ENCODE results near the gene FAM171A2.
"Not testable (repeated sequence)": the region's sequence is repeated elsewhere in the genome, so short reads cannot be mapped to it uniquely, and the experiment has no call there.

FAM171A2 gene

GRCh38 chr17:44351464-44351863 is 12.2 kb downstream of the FAM171A2 start:
- Histone ChIP-seq H3K36me3 (ENCODE audit: insufficient read depth, low read length) (peaks cover 16% of the 10 kb centered on the region), H3K9me3 (ENCODE audit: insufficient read depth, low read depth, low read length) (no peaks in the 10 kb centered on the region), H3K27ac (ENCODE audit: low read depth, low read length) (no peak overlapping the region), H3K27me3 (ENCODE audit: insufficient read depth, low read length) (no peaks in the 10 kb centered on the region), H3K4me3 (ENCODE audit: low read length) (no peak overlapping the region), H3K9ac (ENCODE audit: low read depth, low read length) (no peak overlapping the region), H3K4me1 (ENCODE audit: insufficient read depth, low read length) (no peaks in the 10 kb centered on the region)
- WGBS = 94% methylated on average over 8 of the region's 8 CpGs

DNA sequence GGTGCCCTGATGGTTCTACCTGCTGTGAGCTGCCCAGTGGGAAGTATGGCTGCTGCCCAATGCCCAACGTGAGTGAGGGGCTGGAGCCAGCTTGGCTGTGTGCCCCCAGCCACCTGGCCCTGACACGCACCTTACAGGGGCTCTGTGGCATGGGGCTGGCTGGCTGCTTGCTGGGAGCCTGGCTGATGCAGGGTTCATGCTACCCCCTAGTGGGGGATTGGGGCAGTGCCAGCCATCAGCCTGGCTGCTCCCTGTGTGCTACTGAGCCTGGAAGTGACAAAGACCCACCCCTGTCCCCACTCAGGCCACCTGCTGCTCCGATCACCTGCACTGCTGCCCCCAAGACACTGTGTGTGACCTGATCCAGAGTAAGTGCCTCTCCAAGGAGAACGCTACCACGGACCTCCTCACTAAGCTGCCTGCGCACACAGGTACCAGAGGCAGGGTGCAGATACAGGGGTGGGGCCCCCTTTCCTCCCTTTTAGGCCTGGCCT is 12.9 kb downstream of the FAM171A2 start:
- H3K4me1 ChIP-seq (ENCODE audit: insufficient read depth, low read length) = no peaks in the 10 kb centered on the region; the same call in 1 of the 2 replicates
- H3K27me3 ChIP-seq (ENCODE audit: insufficient read depth, low read length) = no peaks in the 10 kb centered on the region
- 81% methylated on average over 6 of the region's 6 CpGs for WGBS

DNA sequence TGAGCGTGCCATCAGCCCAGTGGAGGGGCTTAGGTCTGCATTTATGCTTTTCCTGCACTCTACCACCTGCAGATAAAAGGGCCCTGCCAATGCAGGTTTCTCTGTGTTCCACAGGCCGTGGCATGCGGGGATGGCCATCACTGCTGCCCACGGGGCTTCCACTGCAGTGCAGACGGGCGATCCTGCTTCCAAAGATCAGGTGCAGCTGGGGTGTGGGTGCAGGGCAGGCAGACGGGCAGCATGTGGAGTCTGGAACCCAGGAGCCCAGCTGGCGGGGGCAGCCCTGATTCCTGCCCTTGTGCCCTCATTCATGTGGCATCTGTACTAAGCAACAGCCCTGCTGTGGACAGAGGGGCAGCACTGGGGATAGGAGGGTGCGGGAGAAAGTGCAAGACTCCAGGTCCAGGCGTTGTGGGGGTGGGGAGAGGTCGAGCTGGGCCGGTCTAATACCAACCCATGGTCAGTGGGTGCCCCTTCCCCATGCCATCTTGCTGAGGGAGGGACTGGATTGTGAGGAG is 14.0 kb downstream of the FAM171A2 start:
- 91% methylated on average over 12 of the region's 12 CpGs for WGBS
- Histone ChIP-seq H3K4me1 (ENCODE audit: insufficient read depth, low read length) (no peaks in the 10 kb centered on the region; the same call in 1 of the 2 replicates), H3K4me3 (ENCODE audit: low read length) (no peak overlapping the region), H3K9ac (ENCODE audit: low read depth, low read length) (no peak overlapping the region), H3K27me3 (ENCODE audit: insufficient read depth, low read length) (no peaks in the 10 kb centered on the region), H3K9me3 (ENCODE audit: insufficient read depth, low read depth, low read length) (no peaks in the 10 kb centered on the region), H3K27ac (ENCODE audit: low read depth, low read length) (no peak overlapping the region), H3K36me3 (ENCODE audit: insufficient read depth, low read length) (peaks cover 14% of the 10 kb centered on the region)

More for the DNA sequence above, 12.9 kb downstream of the FAM171A2 start:
- no peak overlapping the region for H3K9ac ChIP-seq (ENCODE audit: low read depth, low read length)
- H3K4me3 ChIP-seq (ENCODE audit: low read length) = no peak overlapping the region
- H3K36me3 ChIP-seq (ENCODE audit: insufficient read depth, low read length) = peaks cover 14% of the 10 kb centered on the region
- no peak overlapping the region for H3K27ac ChIP-seq (ENCODE audit: low read depth, low read length)
- no peaks in the 10 kb centered on the region for H3K9me3 ChIP-seq (ENCODE audit: insufficient read depth, low read depth, low read length)

DNA sequence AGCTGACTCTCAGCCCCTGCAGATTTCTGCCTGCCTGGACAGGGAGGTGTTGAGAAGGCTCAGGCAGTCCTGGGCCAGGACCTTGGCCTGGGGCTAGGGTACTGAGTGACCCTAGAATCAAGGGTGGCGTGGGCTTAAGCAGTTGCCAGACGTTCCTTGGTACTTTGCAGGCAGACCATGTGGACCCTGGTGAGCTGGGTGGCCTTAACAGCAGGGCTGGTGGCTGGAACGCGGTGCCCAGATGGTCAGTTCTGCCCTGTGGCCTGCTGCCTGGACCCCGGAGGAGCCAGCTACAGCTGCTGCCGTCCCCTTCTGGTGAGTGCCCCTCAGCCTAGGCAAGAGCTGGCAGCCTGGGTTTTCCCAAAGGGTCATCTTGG is 14.7 kb downstream of the FAM171A2 start:
- no peaks in the 10 kb centered on the region; the same call in 1 of the 2 replicates for H3K4me1 ChIP-seq (ENCODE audit: insufficient read depth, low read length)
- no peak overlapping the region for H3K27ac ChIP-seq (ENCODE audit: low read depth, low read length)
- H3K4me3 ChIP-seq (ENCODE audit: low read length) = no peak overlapping the region
- peaks cover 14% of the 10 kb centered on the region for H3K36me3 ChIP-seq (ENCODE audit: insufficient read depth, low read length)
- H3K9ac ChIP-seq (ENCODE audit: low read depth, low read length) = no peak overlapping the region
- H3K27me3 ChIP-seq (ENCODE audit: insufficient read depth, low read length) = no peaks in the 10 kb centered on the region
- WGBS = 92% methylated on average over 6 of the region's 6 CpGs
- H3K9me3 ChIP-seq (ENCODE audit: insufficient read depth, low read depth, low read length) = no peaks in the 10 kb centered on the region

DNA sequence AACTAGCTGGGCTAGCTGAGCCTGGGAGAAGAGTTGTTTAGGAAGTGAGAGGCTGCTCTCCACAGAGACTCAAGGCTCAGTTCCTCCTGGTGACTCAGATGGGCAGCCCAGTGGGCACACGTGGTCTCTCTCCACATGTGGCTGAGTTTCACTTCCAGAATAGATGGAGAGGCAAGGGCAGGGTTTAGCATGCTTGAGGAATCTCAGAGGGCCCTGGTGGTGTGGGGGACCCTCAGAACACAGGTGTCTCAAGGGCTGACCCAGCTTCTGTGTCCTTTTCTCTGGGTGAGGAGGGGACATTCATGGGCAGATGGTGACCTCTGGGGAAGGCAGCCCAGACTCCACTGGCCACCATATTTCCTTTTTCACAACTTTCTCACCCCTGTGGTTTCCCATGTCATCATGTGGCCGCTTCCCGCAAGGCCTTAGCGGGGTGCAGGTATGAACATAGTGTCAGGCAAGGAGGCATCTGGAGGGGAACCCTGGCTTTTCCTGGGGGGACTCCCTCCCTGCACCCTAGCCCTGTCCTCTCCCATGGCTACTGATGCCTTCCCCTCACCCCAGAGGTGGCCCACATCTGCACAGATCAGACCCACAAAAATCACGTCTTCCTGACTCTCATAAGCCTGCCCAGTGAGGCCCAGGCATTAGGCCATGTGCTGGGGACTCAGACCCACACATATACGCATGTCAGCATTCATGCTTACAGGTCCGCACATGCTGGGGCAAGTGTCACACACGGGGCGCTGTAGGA is 15.2 kb downstream of the FAM171A2 start:
- Histone ChIP-seq H3K36me3 (ENCODE audit: insufficient read depth, low read length) (peaks cover 14% of the 10 kb centered on the region), H3K4me3 (ENCODE audit: low read length) (no peak overlapping the region), H3K9ac (ENCODE audit: low read depth, low read length) (no peak overlapping the region), H3K9me3 (ENCODE audit: insufficient read depth, low read depth, low read length) (no peaks in the 10 kb centered on the region), H3K4me1 (ENCODE audit: insufficient read depth, low read length) (no peaks in the 10 kb centered on the region; the same call in 1 of the 2 replicates), H3K27me3 (ENCODE audit: insufficient read depth, low read length) (no peaks in the 10 kb centered on the region; the same call in 1 of the 2 replicates), H3K27ac (ENCODE audit: low read depth, low read length) (no peak overlapping the region)
- 90% methylated on average over 9 of the region's 9 CpGs for WGBS

GRCh38 chr17:44347206-44348055 is 16.2 kb downstream of the FAM171A2 start:
- WGBS = 93% methylated on average over 15 of the region's 18 CpGs
- H3K4me3 ChIP-seq (ENCODE audit: low read length) = not testable (repeated sequence)
- H3K36me3 ChIP-seq (ENCODE audit: insufficient read depth, low read length) = peaks cover 10% of the 10 kb centered on the region

DNA sequence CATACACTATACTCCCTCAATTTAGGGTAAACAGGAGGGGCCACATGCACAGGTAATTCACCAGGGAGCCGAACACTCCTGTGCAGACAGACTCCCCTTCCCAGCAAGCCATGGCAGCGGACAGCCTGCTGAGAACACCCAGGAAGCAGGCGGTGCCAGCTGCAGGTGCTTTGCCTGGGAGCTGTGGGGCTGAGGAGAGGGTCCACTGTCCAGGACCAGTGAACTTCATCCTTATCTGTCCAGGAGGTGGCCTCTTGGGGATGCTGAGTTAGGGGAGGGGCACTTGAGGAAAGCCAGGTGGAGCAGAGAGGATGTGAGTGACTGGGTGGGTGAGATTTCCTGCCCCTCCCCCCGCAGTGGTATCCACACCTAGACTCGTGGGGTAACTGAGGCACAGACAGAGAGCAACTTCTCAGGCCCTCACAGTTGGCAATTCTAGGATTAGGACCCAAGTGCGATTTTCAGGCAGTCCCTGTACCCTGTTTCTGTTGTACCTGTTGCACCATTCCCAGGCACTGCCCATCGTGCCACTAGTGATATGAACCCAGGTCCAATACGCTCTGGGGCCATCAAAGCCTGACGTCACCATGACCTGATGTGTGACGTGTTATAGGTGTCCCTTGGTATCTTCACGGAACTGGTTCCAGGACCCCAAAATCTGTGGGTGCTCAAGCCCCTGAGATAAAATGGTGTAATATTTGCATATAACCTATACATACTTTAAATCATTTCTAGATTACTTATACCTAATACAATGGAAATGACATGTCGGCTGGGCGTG is 17.4 kb downstream of the FAM171A2 start:
- H3K36me3 ChIP-seq (ENCODE audit: insufficient read depth, low read length) = peaks cover 5% of the 10 kb centered on the region
- no peak overlapping the region for H3K27ac ChIP-seq (ENCODE audit: low read depth, low read length)
- no peaks in the 10 kb centered on the region; the same call in 1 of the 2 replicates for H3K4me1 ChIP-seq (ENCODE audit: insufficient read depth, low read length)
- H3K4me3 ChIP-seq (ENCODE audit: low read length) = peak overlapping the region; percentile 90
- H3K27me3 ChIP-seq (ENCODE audit: insufficient read depth, low read length) = peaks cover 3% of the 10 kb centered on the region; the same call in 1 of the 2 replicates
- no peak overlapping the region for H3K9ac ChIP-seq (ENCODE audit: low read depth, low read length)
- WGBS = 81% methylated on average over 13 of the region's 13 CpGs
- no peaks in the 10 kb centered on the region for H3K9me3 ChIP-seq (ENCODE audit: insufficient read depth, low read depth, low read length)

More at GRCh38 chr17:44347206-44348055, 16.2 kb downstream of the FAM171A2 start:
- H3K9ac ChIP-seq (ENCODE audit: low read depth, low read length); H3K9me3 ChIP-seq (ENCODE audit: insufficient read depth, low read depth, low read length); H3K4me1 ChIP-seq (ENCODE audit: insufficient read depth, low read length); H3K27ac ChIP-seq (ENCODE audit: low read depth, low read length); H3K27me3 ChIP-seq (ENCODE audit: insufficient read depth, low read length): not testable (repeated sequence)

- no peaks in the 10 kb centered on the region for H3K36me3 ChIP-seq (ENCODE audit: insufficient read depth, low read length)
- peak overlapping the region; percentile 50; the same call in 1 of the 2 replicates for H3K27ac ChIP-seq (ENCODE audit: low read depth, low read length)
- no peaks in the 10 kb centered on the region; the same call in 1 of the 2 replicates for H3K4me1 ChIP-seq (ENCODE audit: insufficient read depth, low read length)
- H3K9me3 ChIP-seq (ENCODE audit: insufficient read depth, low read depth, low read length) = no peaks in the 10 kb centered on the region
- WGBS = 3% methylated on average over 17 of the region's 21 CpGs
- H3K4me3 ChIP-seq (ENCODE audit: low read length) = peak overlapping the region; percentile 90
- peaks cover 3% of the 10 kb centered on the region; the same call in 1 of the 2 replicates for H3K27me3 ChIP-seq (ENCODE audit: insufficient read depth, low read length)
- H3K9ac ChIP-seq (ENCODE audit: low read depth, low read length) = peak overlapping the region; percentile 64
Observed at GRCh38 chr17:44345454-44346026, 18.1 kb downstream of the FAM171A2 start.

GRCh38 chr17:44344939-44345453 is 18.7 kb downstream of the FAM171A2 start, which contains the start of gene GRN:
Gene GRN, plus strand, starts transcription at chr17:44345302. Its CDS starts 3,863 bp downstream, at chr17:44349165.
- no peaks in the 10 kb centered on the region for H3K36me3 ChIP-seq (ENCODE audit: insufficient read depth, low read length)
- peak within 1 kb of the TSS; percentile 90 for H3K4me3 ChIP-seq (ENCODE audit: low read length)
- H3K27ac ChIP-seq (ENCODE audit: low read depth, low read length) = peak within 1 kb of the TSS; percentile 50; the same call in 1 of the 2 replicates
- no peaks in the 10 kb centered on the region; the same call in 1 of the 2 replicates for H3K4me1 ChIP-seq (ENCODE audit: insufficient read depth, low read length)
- peak within 1 kb of the TSS; percentile 64 for H3K9ac ChIP-seq (ENCODE audit: low read depth, low read length)
- H3K9me3 ChIP-seq (ENCODE audit: insufficient read depth, low read depth, low read length) = no peaks in the 10 kb centered on the region
- peaks cover 3% of the 10 kb centered on the region; the same call in 1 of the 2 replicates for H3K27me3 ChIP-seq (ENCODE audit: insufficient read depth, low read length)
- 1% methylated on average over 25 of the region's 26 CpGs for WGBS

Data from HUES64 (cell line).